Activated CD8-positive, alpha-beta T cell treated with anti-CD3 and anti-CD28 coated beads, Interleukin-2, amount 10 ng/mL, durations not matched to agents 7 days and 5 days (primary cell): ENCODE data around the gene SCYL3. TPM values are rescaled to one million over a fixed set of nuclear protein-coding genes. Genes with fewer than 3 reads are reported as not detected.
"Not testable (repeated sequence)": the region's sequence is repeated elsewhere in the genome, so short reads cannot be mapped to it uniquely, and the experiment has no call there.

ENCODE experiments used
- ATAC-seq: fragments of 150-1000 bp; cut with Tn5 transposase; one replicate; pipeline ENCODE4 v1.10.0; 2021; ENCODE audit warnings: moderate library complexity
- CTCF ChIA-PET: fragments of 350-600 bp; sonication (Branson Sonifier 250); formaldehyde crosslinking; loops from one replicate; lab custom pipeline; 2021; ENCODE audit warnings: antibody characterized with exemption; lab: Charles Lee
- POLR2A ChIA-PET: fragments of 350-600 bp; sonication (Branson Sonifier 250); formaldehyde crosslinking; loops from one replicate; lab custom pipeline; 2021; ENCODE audit warnings: antibody characterized with exemption; lab: Charles Lee
- DNase-seq: peaks from one replicate; pipeline ENCODE4 v3.0.0-alpha.2; 2020
- H3K27ac Mint-ChIP-seq: one replicate; pipeline ENCODE4 v1.8.0; 2021; ENCODE audit warnings: mild to moderate bottlenecking, mixed read lengths
- H3K27me3 Mint-ChIP-seq: one replicate; pipeline ENCODE4 v1.8.0; 2021; ENCODE audit warnings: low read depth, mixed read lengths
- H3K36me3 Mint-ChIP-seq: one replicate; pipeline ENCODE4 v1.8.0; 2021; ENCODE audit warnings: low read depth, mixed read lengths
- H3K4me1 Mint-ChIP-seq: one replicate; pipeline ENCODE4 v1.8.0; 2021; ENCODE audit warnings: low read depth, mixed read lengths
- H3K4me3 Mint-ChIP-seq: one replicate; pipeline ENCODE4 v1.8.0; 2021; ENCODE audit warnings: mild to moderate bottlenecking, mixed read lengths
- H3K9me3 Mint-ChIP-seq: one replicate; pipeline ENCODE4 v1.8.0; 2022; ENCODE audit warnings: mixed read lengths; ENCODE audit not compliant: insufficient read depth
- total RNA-seq, 2 experiments: library from RNA; stranded (reverse); gene quantifications; one replicate each; pipeline ENCODE4 v1.2.3, GENCODE V29; 2021

The SCYL3 gene
- total RNA-seq, 2 experiments from 2014 or later, result 14.6 to 15.1 TPM

DNA sequence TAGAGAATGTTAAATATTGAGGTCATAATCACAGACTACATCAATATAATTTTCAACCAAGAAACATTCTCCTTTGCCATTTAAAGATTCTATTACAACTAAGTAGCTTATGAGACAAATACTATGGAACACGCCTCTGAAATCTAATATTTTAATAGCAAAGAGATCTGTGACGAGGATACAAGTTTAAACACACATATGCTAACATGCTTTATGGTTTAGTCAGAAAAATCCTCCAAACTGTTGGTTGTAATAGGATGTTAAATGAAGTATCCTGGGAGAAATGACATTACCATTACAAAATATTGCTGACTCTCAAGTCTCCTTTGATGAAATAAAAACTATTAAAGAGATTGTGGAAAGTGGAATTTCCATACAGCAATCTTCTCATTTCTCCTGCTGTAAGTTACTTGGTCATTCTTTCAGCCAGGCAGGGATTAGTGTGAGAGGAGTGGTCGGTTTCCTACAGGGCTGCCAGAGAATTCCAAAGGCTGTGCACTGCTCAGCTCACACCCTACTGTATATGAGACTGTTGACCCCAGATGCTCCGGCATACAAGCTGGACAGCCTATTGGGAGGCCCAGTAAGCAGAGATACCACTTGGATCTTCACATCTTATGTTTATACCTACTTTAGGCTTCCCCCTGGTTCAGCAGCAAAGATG, 26.6 kb downstream of the SCYL3 start:
- Mint-ChIP-seq H3K9me3 (peaks cover 7% of the 10 kb centered on the region), H3K4me1 (no peaks in the 10 kb centered on the region), H3K27ac (no peak overlapping the region), H3K4me3 (no peak overlapping the region), H3K27me3 (no peaks in the 10 kb centered on the region), H3K36me3 (peaks cover 79% of the 10 kb centered on the region)
- ChIA-PET POLR2A (no interaction called here), CTCF (no interaction called here)
- ATAC-seq (no peak), DNase-seq (no peak)

- H3K27me3 Mint-ChIP-seq, result no peaks in the 10 kb centered on the region
Observed at GRCh38 chr1:169866577-169866976, 27.1 kb downstream of the SCYL3 start.

DNA sequence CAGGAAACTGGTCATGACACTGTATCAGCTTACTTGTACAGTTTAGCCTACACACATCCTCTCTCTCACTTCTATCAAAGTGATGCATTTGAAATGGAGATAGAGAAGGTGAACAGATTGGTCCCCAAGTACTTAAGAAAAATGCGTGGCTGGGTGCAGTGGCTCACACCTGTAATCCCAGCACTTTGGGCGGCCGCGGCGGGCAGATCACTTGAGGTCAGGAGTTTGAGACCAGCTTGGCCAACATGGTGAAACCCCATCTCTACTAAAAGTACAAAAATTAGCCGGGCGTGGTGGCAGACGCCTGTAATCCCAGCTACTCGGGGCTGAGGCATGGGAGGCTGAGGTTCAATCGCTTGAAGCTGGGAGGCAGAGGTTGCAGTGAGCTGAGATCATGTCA, 29.2 kb downstream of the SCYL3 start:
- H3K27me3 Mint-ChIP-seq, H3K4me1 Mint-ChIP-seq, DNase-seq, H3K27ac Mint-ChIP-seq, CTCF ChIA-PET, H3K9me3 Mint-ChIP-seq, POLR2A ChIA-PET, ATAC-seq, H3K4me3 Mint-ChIP-seq: not testable (repeated sequence)
- H3K36me3 Mint-ChIP-seq, result peaks cover 73% of the 10 kb centered on the region

More at GRCh38 chr1:169866577-169866976, 27.1 kb downstream of the SCYL3 start:
- DNase-seq (no peak), ATAC-seq (no peak)
- POLR2A ChIA-PET, result no interaction called here
- Mint-ChIP-seq H3K4me3 (no peak overlapping the region), H3K4me1 (no peaks in the 10 kb centered on the region), H3K27ac (no peak overlapping the region), H3K36me3 (peaks cover 75% of the 10 kb centered on the region), H3K9me3 (peaks cover 3% of the 10 kb centered on the region)
- CTCF ChIA-PET, result no interaction called here

DNA sequence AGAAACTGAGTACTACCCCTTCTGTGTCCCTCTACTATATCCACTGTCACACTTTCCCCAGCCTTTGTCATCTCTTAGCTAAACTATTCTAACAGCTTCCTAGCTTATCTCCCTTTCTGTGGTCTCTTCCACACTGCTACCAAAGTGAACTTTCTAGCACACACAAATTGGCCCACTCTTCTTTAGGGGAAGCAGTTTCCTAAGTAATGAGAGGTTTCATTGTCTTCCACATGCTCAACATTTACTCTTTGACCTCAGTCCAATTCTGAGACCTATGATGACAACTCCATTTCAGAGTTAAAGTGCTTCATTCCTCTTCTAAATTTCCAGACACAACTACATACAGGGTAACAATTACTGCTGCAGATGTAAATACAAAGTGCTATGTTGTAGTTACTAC, 32.9 kb downstream of the SCYL3 start:
- ChIA-PET CTCF (no interaction called here), POLR2A (no interaction called here)
- Mint-ChIP-seq H3K4me3 (no peak overlapping the region), H3K9me3 (no peaks in the 10 kb centered on the region), H3K36me3 (peaks cover 56% of the 10 kb centered on the region), H3K4me1 (no peaks in the 10 kb centered on the region), H3K27me3 (no peaks in the 10 kb centered on the region), H3K27ac (no peak overlapping the region)
- DNase-seq (no peak), ATAC-seq (no peak)

- DNase-seq, result no peak
- Mint-ChIP-seq H3K4me3 (no peak overlapping the region), H3K4me1 (no peaks in the 10 kb centered on the region), H3K9me3 (no peaks in the 10 kb centered on the region), H3K27me3 (no peaks in the 10 kb centered on the region), H3K36me3 (peaks cover 56% of the 10 kb centered on the region), H3K27ac (no peak overlapping the region)
- ChIA-PET POLR2A (interaction anchor here (0.6 kb wide), 1 partner anchor 1700 kb away, joined by 3 read pairs; no protein-coding TSS in a partner anchor), CTCF (no interaction called here)
- no peak for ATAC-seq
Observed at GRCh38 chr1:169860187-169860586, 33.5 kb downstream of the SCYL3 start.

DNA sequence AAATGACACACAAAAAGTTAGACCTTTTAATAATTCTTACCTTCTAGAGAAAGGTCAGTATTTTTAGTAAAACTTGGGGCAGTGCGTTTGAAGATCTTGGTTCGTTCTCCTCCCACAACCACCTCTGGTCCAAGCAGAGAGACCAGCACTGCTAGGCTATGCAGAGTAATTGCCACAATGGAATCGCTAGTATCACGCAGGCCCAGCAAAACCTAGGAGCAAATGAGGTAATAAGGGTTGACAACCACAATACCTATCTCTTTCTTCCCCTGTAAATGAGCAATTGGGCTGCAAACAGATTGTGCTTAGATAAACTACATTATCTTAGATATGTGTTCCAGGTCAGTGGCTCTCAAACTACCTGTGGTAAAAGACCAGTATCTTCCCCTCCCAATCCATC, 34.7 kb downstream of the SCYL3 start:
- H3K9me3 Mint-ChIP-seq, result no peaks in the 10 kb centered on the region
- no peak overlapping the region for H3K4me3 Mint-ChIP-seq
- DNase-seq, result no peak
- no peak for ATAC-seq
- CTCF ChIA-PET, result no interaction called here
- H3K36me3 Mint-ChIP-seq, result peaks cover 60% of the 10 kb centered on the region
- POLR2A ChIA-PET, result no interaction called here
- no peaks in the 10 kb centered on the region for H3K4me1 Mint-ChIP-seq
- no peak overlapping the region for H3K27ac Mint-ChIP-seq
- no peaks in the 10 kb centered on the region for H3K27me3 Mint-ChIP-seq

DNA sequence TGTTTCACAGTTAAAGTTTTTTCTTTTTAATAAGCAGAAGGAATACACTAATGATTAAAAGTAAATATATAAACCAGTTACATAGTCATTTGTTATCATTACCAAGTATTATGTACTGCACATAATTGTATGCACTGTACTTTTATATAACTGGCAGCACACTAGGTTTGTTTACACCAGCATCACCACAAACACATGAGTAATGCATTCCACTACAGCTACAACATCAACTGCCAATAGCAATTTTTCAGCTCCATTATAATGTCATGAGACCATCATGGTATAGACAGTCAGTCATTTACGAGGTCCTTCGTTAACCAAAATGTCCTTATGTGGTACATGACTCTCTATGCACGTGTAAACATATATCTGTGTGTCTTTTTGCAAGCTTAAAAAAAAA, 35.2 kb downstream of the SCYL3 start:
- no peaks in the 10 kb centered on the region for H3K27me3 Mint-ChIP-seq
- no peaks in the 10 kb centered on the region for H3K9me3 Mint-ChIP-seq
- ChIA-PET CTCF (no interaction called here), POLR2A (no interaction called here)
- no peak overlapping the region for H3K27ac Mint-ChIP-seq
- DNase-seq (no peak), ATAC-seq (no peak)
- H3K4me1 Mint-ChIP-seq, result no peaks in the 10 kb centered on the region
- H3K4me3 Mint-ChIP-seq, result no peak overlapping the region
- H3K36me3 Mint-ChIP-seq, result peaks cover 60% of the 10 kb centered on the region

- ChIA-PET CTCF (interaction anchor here (1.4 to 1.6 kb wide), 2 partner anchors 38 to 266 kb away, joined by 3 read pairs; no protein-coding TSS in a partner anchor), POLR2A (interaction anchor here (0.6 to 1.2 kb wide), 2 partner anchors 40 to 281 kb away, joined by 3 to 4 read pairs; partner anchors contain the start of gene SCYL3)
- no peak for DNase-seq
- Mint-ChIP-seq H3K4me1 (no peaks in the 10 kb centered on the region), H3K27me3 (no peaks in the 10 kb centered on the region), H3K27ac (no peak overlapping the region), H3K4me3 (no peak overlapping the region), H3K36me3 (peaks cover 68% of the 10 kb centered on the region), H3K9me3 (no peaks in the 10 kb centered on the region)
- ATAC-seq, result no peak
Observed at GRCh38 chr1:169853341-169853740, 40.4 kb downstream of the SCYL3 start.

DNA sequence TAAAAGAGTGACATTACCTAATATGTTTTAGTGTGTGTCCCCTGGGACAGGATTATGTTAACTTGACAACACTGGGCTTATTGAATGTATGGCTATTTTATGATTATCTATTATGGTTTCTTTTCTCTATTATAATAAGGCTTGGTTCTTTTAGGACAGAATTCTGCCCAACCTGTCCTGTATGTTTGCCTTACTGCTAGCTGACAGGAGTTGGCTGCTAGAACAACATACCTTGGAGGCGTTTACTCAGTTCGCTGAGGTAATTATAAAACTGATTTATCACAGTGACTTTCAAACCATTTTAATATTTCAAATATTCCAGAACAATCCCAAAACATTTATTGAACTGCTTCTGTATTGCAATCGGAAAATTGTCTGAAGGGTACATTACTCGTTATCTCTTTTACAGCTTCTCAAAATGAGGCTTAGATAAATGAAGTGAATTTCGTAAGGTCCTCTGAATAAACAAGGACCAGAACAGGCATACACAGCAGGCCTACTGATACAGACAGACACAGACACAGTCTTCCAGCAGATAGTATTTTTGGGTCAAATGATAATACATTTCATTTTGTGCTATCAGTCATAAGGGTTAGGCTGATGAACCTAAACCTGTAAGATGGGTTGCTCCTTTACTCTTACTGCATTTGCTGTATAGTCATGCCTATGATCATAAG, 44.2 kb downstream of the SCYL3 start:
- ATAC-seq (no peak), DNase-seq (no peak)
- H3K4me3 Mint-ChIP-seq, result no peak overlapping the region
- peaks cover 6% of the 10 kb centered on the region for H3K4me1 Mint-ChIP-seq
- H3K36me3 Mint-ChIP-seq, result peaks cover 77% of the 10 kb centered on the region
- H3K9me3 Mint-ChIP-seq, result no peaks in the 10 kb centered on the region
- no peak overlapping the region for H3K27ac Mint-ChIP-seq
- ChIA-PET CTCF (interaction anchor here (1.3 kb wide), 1 partner anchor 13 kb away, joined by 3 read pairs; no protein-coding TSS in a partner anchor), POLR2A (no interaction called here)
- no peaks in the 10 kb centered on the region for H3K27me3 Mint-ChIP-seq

DNA sequence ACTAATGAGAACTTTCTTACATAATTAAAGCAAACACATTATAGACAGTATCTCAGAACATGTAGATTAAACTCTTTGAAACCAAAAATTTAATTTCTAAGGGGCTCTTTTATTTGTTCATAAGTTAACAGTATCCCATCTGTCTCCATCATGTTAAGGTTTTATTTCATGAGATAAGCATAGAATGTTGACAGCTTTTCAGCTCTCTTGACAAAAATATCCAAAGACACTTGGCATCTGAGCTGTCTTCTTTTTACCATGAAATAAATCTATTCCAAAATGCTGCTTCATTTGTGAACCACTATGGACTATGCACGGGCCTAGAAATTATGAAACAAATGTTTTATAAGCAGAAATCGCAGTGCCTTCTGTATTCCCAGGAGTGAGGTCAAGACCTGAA, 45.2 kb downstream of the SCYL3 start:
- POLR2A ChIA-PET, result no interaction called here
- H3K36me3 Mint-ChIP-seq, result peaks cover 74% of the 10 kb centered on the region
- CTCF ChIA-PET, result no interaction called here
- H3K4me1 Mint-ChIP-seq, result peaks cover 8% of the 10 kb centered on the region
- DNase-seq, result no peak
- no peaks in the 10 kb centered on the region for H3K9me3 Mint-ChIP-seq
- no peaks in the 10 kb centered on the region for H3K27me3 Mint-ChIP-seq
- no peak overlapping the region for H3K4me3 Mint-ChIP-seq
- no peak for ATAC-seq
- H3K27ac Mint-ChIP-seq, result no peak overlapping the region

DNA sequence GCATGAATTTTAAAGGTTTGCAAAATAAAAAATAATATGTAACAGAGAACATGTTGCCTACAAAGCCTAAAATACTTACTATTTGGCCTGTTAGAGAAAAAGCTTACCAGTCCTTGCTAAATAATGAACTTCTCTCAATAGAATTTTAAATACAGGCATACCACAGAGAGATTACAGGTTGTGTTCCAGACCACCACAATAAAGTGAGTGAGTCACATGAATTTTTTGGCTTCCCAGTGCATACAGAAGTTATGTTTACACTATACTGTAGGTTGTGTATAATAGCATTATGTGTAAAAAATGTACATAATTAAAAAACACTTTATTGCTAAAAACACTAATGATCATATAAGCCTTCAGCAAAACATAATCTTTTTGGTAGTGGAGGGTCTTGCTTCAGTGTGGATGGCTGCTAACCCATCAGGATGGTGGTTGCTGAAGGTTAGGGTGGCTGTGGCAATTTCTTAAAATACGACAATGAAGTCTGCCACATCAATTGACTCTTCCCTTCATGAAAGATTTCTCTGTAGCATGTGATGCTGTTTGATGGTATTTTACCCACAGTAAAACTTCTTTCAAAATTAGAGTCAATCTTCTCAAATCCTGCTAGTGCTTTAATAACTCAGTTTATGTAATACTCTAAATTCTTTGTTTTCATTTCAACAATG, 48.6 kb downstream of the SCYL3 start:
- no peak for ATAC-seq
- peaks cover 8% of the 10 kb centered on the region for H3K4me1 Mint-ChIP-seq
- CTCF ChIA-PET, result no interaction called here

DNA sequence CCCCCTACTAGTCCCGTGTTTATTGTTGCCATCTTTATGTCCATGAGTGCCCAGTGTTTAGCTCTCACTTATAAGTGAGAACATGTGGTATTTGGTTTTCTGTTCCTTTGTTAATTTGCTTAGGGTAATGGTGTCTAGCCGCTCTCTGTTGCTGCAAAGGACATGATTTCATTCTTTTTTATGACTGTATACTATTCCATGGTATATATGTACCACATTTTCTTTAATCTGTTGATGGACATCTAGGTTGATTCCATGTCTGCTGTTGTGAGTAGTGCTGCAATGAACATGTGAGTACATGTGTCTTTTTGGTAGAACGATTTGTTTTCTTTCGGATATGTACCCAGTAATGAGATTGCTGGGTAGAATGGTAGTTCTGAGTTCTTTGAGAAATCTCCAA, 54.8 kb downstream of the SCYL3 start:
- Mint-ChIP-seq H3K27me3 (no peaks in the 10 kb centered on the region), H3K4me3 (no peak overlapping the region), H3K27ac (no peak overlapping the region), H3K36me3 (peaks cover 71% of the 10 kb centered on the region), H3K4me1 (no peaks in the 10 kb centered on the region), H3K9me3 (peaks cover 11% of the 10 kb centered on the region)
- POLR2A ChIA-PET, result no interaction called here
- DNase-seq (no peak), ATAC-seq (no peak)
- CTCF ChIA-PET, result no interaction called here

More for the DNA sequence above, 48.6 kb downstream of the SCYL3 start:
- Mint-ChIP-seq H3K4me3 (no peak overlapping the region), H3K27me3 (no peaks in the 10 kb centered on the region), H3K36me3 (peaks cover 73% of the 10 kb centered on the region), H3K9me3 (peaks cover 4% of the 10 kb centered on the region), H3K27ac (peak overlapping the region; percentile 2)
- no peak for DNase-seq
- POLR2A ChIA-PET, result no interaction called here
